Ishikawa (cell line): ENCODE results near the gene COL25A1.

Experiments
- CEBPB ChIP-seq: IDR thresholded peaks from 2 replicates; pipeline ENCODE4 v1.6.1; 2012
- CREB1 ChIP-seq: IDR thresholded peaks from 2 replicates; pipeline ENCODE4 v1.6.1; 2012; ENCODE audit warnings: low read depth
- EGR1 ChIP-seq: IDR thresholded peaks from 2 replicates; pipeline ENCODE4 v1.6.1; 2012
- EP300 ChIP-seq: IDR thresholded peaks from 2 replicates; pipeline ENCODE4 v1.6.1; 2012; ENCODE audit warnings: borderline replicate concordance
- FOXM1 ChIP-seq: IDR thresholded peaks from 2 replicates; pipeline ENCODE4 v1.6.1; 2012; ENCODE audit warnings: low read depth, borderline replicate concordance
- NFIC ChIP-seq: IDR thresholded peaks from 2 replicates; pipeline ENCODE4 v1.6.1; 2012
- RAD21 ChIP-seq: IDR thresholded peaks from 2 replicates; pipeline ENCODE4 v1.6.1; 2012; ENCODE audit warnings: low read depth
- TAF1 ChIP-seq: IDR thresholded peaks from 2 replicates; pipeline ENCODE4 v1.6.1; 2012; ENCODE audit warnings: low read depth, mild to moderate bottlenecking
- TCF12 ChIP-seq: IDR thresholded peaks from 2 replicates; pipeline ENCODE4 v1.6.1; 2012; ENCODE audit warnings: low read depth
- TEAD4 ChIP-seq: IDR thresholded peaks from 2 replicates; pipeline ENCODE4 v1.6.1; 2012
- YY1 ChIP-seq: IDR thresholded peaks from 2 replicates; pipeline ENCODE4 v1.6.1; 2012; ENCODE audit warnings: low read depth
- ZBTB7A ChIP-seq: IDR thresholded peaks from 2 replicates; pipeline ENCODE4 v1.6.1; 2012; ENCODE audit warnings: low read depth
- TF ChIP-seq, protein P1 (sequence below): IDR thresholded peaks from 2 replicates; pipeline ENCODE4 v1.6.1; 2012
- TF ChIP-seq, protein P2 (sequence below): IDR thresholded peaks from 2 replicates; pipeline ENCODE4 v1.6.1; 2012; ENCODE audit warnings: low read depth, mild to moderate bottlenecking
- TF ChIP-seq, protein P3 (sequence below): IDR thresholded peaks from 2 replicates; pipeline ENCODE4 v1.6.1; 2012

The COL25A1 gene

DNA sequence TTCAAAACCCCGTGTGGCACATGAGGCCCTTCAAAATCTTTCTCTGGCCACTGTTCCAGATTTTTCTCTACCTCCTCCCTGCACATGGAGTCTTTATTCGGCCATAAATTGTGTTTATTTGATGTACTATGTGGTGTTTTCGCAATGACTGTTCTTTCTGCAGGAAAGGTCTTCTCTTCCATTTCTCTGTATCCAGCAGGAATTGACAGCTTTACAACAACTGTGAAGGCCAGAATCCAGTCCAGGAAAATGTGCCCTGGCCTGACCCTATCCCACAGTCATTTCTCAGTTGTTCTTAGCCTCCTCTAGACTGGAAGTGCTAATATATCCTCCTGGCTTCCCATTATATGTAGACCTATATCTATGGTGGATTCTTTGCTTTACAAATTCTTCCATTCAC, 191.4 kb downstream of the COL25A1 start:
- TF ChIP-seq YY1, result no peak
- TF ChIP-seq TCF12, result no peak
- TF ChIP-seq EP300, result no peak
- TF ChIP-seq CREB1, result no peak
- no peak for TF ChIP-seq NFIC
- TF ChIP-seq, protein P1, sequence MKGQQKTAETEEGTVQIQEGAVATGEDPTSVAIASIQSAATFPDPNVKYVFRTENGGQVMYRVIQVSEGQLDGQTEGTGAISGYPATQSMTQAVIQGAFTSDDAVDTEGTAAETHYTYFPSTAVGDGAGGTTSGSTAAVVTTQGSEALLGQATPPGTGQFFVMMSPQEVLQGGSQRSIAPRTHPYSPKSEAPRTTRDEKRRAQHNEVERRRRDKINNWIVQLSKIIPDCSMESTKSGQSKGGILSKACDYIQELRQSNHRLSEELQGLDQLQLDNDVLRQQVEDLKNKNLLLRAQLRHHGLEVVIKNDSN, result no peak

DNA sequence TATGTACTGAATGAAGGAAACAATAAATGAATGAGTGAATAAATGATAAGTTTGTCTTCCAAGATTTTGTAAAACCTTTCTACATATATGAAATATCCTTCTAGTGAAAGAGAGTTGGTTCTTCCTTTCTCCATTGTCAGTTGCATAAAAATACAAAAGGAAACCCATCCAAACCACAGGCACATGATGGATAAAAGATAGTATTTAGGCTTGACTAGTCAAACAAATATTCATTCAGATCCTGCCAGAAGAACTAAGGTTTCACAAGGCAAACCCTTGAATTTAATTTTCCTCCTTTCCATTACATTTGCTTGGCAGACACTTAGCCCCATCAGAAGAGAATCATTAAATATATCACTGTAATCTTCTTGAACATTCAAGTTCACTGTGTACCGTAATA, 208.4 kb downstream of the COL25A1 start:
- TF ChIP-seq TEAD4 (no peak), FOXM1 (no peak), CREB1 (no peak), TCF12 (no peak), NFIC (no peak), YY1 (no peak), CEBPB (no peak), ZBTB7A (no peak)
- TF ChIP-seq, protein P1, result no peak

DNA sequence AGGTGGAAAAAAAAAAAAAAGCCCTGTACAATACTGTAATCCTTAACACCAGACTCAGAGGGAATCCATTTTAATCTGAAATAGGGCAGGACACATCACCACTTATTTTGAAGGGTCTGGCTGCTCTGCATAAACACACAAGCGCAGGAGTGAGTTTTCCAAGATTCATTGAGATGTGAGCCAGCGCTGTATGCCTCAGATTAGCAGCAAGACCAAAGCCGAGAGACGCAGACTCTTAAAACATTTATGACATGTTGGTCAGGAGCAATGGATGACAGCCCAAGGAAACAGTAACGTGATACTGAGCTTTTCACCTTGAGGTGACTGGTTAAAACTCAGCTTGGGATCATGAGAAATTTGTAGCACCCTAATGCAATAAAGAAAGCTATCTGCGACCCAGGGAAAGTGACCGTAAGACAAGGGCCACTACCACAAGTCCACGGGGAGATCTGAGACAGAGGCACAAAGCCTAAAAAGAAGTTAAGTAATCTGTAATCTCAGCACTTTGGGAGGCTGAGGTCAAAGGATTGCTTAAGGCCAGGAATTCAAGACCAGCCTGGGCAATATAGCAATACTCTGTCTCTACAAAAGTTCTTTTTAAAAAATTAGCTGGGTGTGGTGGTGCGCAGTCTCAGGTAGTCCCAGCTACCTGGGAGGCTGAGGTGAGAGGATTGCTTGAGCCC, 210.6 kb downstream of the COL25A1 start:
- TF ChIP-seq EGR1 (no peak), TCF12 (no peak), CREB1 (no peak), RAD21 (no peak)
- TF ChIP-seq, protein P2, sequence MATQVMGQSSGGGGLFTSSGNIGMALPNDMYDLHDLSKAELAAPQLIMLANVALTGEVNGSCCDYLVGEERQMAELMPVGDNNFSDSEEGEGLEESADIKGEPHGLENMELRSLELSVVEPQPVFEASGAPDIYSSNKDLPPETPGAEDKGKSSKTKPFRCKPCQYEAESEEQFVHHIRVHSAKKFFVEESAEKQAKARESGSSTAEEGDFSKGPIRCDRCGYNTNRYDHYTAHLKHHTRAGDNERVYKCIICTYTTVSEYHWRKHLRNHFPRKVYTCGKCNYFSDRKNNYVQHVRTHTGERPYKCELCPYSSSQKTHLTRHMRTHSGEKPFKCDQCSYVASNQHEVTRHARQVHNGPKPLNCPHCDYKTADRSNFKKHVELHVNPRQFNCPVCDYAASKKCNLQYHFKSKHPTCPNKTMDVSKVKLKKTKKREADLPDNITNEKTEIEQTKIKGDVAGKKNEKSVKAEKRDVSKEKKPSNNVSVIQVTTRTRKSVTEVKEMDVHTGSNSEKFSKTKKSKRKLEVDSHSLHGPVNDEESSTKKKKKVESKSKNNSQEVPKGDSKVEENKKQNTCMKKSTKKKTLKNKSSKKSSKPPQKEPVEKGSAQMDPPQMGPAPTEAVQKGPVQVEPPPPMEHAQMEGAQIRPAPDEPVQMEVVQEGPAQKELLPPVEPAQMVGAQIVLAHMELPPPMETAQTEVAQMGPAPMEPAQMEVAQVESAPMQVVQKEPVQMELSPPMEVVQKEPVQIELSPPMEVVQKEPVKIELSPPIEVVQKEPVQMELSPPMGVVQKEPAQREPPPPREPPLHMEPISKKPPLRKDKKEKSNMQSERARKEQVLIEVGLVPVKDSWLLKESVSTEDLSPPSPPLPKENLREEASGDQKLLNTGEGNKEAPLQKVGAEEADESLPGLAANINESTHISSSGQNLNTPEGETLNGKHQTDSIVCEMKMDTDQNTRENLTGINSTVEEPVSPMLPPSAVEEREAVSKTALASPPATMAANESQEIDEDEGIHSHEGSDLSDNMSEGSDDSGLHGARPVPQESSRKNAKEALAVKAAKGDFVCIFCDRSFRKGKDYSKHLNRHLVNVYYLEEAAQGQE, result no peak
- TF ChIP-seq, protein P3, sequence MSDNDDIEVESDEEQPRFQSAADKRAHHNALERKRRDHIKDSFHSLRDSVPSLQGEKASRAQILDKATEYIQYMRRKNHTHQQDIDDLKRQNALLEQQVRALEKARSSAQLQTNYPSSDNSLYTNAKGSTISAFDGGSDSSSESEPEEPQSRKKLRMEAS, result no peak

- no peak for TF ChIP-seq EP300
These were observed 218.5 kb downstream of the COL25A1 start for GRCh38 chr4:109083911-109084310.

DNA sequence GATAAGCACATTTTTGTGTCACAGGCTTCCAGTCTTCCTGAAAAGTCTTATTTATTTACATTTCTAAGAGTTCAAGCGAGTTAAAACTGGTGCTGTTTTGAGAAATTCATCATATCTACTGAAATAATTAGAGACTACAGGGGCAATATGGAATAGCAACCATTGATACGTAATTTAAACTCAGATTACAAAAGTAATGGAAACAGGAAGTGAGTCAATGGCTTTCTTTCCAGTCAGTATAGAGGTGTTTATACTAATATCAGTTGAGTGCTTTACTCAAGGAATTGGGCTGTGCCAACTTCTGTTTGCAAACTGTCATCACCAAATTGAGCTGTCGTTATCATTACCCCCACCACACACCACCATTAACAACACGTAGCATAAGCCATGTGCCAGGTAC, 222.7 kb downstream of the COL25A1 start:
- TF ChIP-seq TEAD4 (no peak), ZBTB7A (no peak), CREB1 (no peak), FOXM1 (no peak), RAD21 (no peak), TAF1 (no peak)
- TF ChIP-seq, protein P1, result no peak

DNA sequence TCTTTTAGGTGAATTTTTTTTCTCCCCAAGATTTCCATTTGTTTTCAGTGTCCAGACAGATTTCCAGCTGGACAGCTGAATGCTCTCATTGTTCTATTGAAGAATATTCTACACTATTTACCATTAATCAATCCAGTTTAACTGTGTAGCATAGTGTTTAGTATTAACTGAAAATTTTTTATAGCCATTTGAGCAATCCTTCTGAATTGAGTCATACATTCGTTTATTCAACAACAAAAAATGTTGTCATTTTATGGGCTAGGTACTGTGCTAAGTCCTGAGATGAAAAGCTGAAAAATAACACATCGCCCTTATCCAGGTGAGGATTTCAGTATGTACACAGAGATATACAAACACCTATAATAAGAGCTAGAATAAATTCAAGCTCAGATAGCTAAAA, 223.3 kb downstream of the COL25A1 start:
- TF ChIP-seq EP300 (no peak), FOXM1 (no peak), ZBTB7A (no peak), TAF1 (no peak), NFIC (no peak)
- TF ChIP-seq, protein P3, result no peak

GRCh38 chr4:109078724-109079123, 223.7 kb downstream of the COL25A1 start:
- TF ChIP-seq, protein P1, result no peak
- no peak for TF ChIP-seq TAF1
- TF ChIP-seq NFIC, result no peak
- no peak for TF ChIP-seq CEBPB
- TF ChIP-seq TEAD4, result no peak
- TF ChIP-seq, protein P2, result no peak
